Activated T-helper 2 cell treated with anti-CD3 and anti-CD28 coated beads, Interferon-gamma antibody, Interleukin-2, Interleukin-4, amounts not matched to agents 10 μg/mL and 5 μg/mL and 100 μg/mL, durations not matched to agents 14 hours and 24 hours and 36 hours (primary cell): ENCODE data around the gene TMEM218. TPM values are rescaled to one million over a fixed set of nuclear protein-coding genes. Genes with fewer than 3 reads are reported as not detected.
"Not testable (repeated sequence)": the region's sequence is repeated elsewhere in the genome, so short reads cannot be mapped to it uniquely, and the experiment has no call there.

Source experiments
- DNase-seq: peaks from one replicate; pipeline ENCODE4 v3.0.0; 2021; ENCODE audit warnings: low spot score
- H3K27ac Mint-ChIP-seq: one replicate; pipeline ENCODE4 v1.8.0; 2021; ENCODE audit warnings: mixed read lengths
- H3K27me3 Mint-ChIP-seq: one replicate; pipeline ENCODE4 v1.8.0; 2021; ENCODE audit warnings: low read depth, mixed read lengths
- H3K36me3 Mint-ChIP-seq: one replicate; pipeline ENCODE4 v1.8.0; 2021; ENCODE audit warnings: low read depth, mixed read lengths
- H3K4me1 Mint-ChIP-seq: one replicate; pipeline ENCODE4 v1.8.0; 2021; ENCODE audit warnings: low read depth, mixed read lengths
- H3K4me3 Mint-ChIP-seq: one replicate; pipeline ENCODE4 v1.8.0; 2021; ENCODE audit warnings: low read depth, mild to moderate bottlenecking, moderate library complexity, mixed read lengths
- H3K9me3 Mint-ChIP-seq: one replicate; pipeline ENCODE4 v1.8.0; 2021; ENCODE audit warnings: mixed read lengths
- intact Hi-C: fragments of 100-400 bp; cut with micrococcal nuclease; formaldehyde crosslinking; loops from one replicate; pipeline ENCODE4 v1.15.1; 2023
- total RNA-seq: library from RNA; stranded (reverse); gene quantifications from 2 replicates; pipeline ENCODE4 v1.2.3, GENCODE V29; 2022

The TMEM218 gene
- total RNA-seq, 1 donor from 2014 or later, result 18.1 TPM

GRCh38 chr11:125063429-125064043, 47.9 kb downstream of the TMEM218 start:
- H3K4me1 Mint-ChIP-seq, result peaks cover 7% of the 10 kb centered on the region
- H3K4me3 Mint-ChIP-seq, result peak overlapping the region; percentile 30
- no peaks in the 10 kb centered on the region for H3K9me3 Mint-ChIP-seq
- H3K36me3 Mint-ChIP-seq, result no peaks in the 10 kb centered on the region
- no peak for DNase-seq
- intact Hi-C loops, result loop anchor here (5.0 kb wide), 1 partner anchor 49 kb away; the partner anchor contains the start of gene TMEM218
- H3K27ac Mint-ChIP-seq, result no peak overlapping the region
- peaks cover 43% of the 10 kb centered on the region for H3K27me3 Mint-ChIP-seq

- Mint-ChIP-seq H3K4me3 (peak within 1 kb of the TSS; percentile 78), H3K27ac (peak within 1 kb of the TSS; percentile 45), H3K9me3 (no peaks in the 10 kb centered on the region), H3K36me3 (no peaks in the 10 kb centered on the region), H3K4me1 (peaks cover 7% of the 10 kb centered on the region), H3K27me3 (peaks cover 43% of the 10 kb centered on the region)
- intact Hi-C loops, result loop anchor here (5.0 kb wide), 1 partner anchor 49 kb away; the partner anchor contains the start of gene TMEM218
- DNase-seq, result peak; percentile 40
These were observed 48.4 kb downstream of the TMEM218 start, which contains the start of gene SLC37A2 for GRCh38 chr11:125062931-125063428. TSS of gene SLC37A2 (plus strand) at chr11:125063305. CDS start at chr11:125063368, 63 bp downstream.

- Mint-ChIP-seq H3K9me3 (no peaks in the 10 kb centered on the region), H3K4me1 (peaks cover 7% of the 10 kb centered on the region), H3K4me3 (peak overlapping the region; percentile 78), H3K27ac (peak overlapping the region; percentile 45), H3K36me3 (no peaks in the 10 kb centered on the region), H3K27me3 (peaks cover 40% of the 10 kb centered on the region)
- DNase-seq, result no peak
- intact Hi-C loops, result loop anchor here (5.0 kb wide), 1 partner anchor 50 kb away; the partner anchor contains the start of gene TMEM218
These were observed 49.1 kb downstream of the TMEM218 start for GRCh38 chr11:125062218-125062930.

GRCh38 chr11:125061281-125061680, 50.1 kb downstream of the TMEM218 start:
- Mint-ChIP-seq H3K27ac (no peak overlapping the region), H3K4me1 (peaks cover 7% of the 10 kb centered on the region), H3K27me3 (peaks cover 39% of the 10 kb centered on the region), H3K4me3 (no peak overlapping the region), H3K9me3 (no peaks in the 10 kb centered on the region), H3K36me3 (no peaks in the 10 kb centered on the region)
- intact Hi-C loops, result loop anchor here (5.0 kb wide), 1 partner anchor 51 kb away; the partner anchor contains the start of gene TMEM218
- no peak for DNase-seq

- H3K4me1 Mint-ChIP-seq, result peaks cover 7% of the 10 kb centered on the region
- no peaks in the 10 kb centered on the region for H3K9me3 Mint-ChIP-seq
- H3K4me3 Mint-ChIP-seq, result no peak overlapping the region
- no peak overlapping the region for H3K27ac Mint-ChIP-seq
- no peak for DNase-seq
- H3K27me3 Mint-ChIP-seq, result peaks cover 10% of the 10 kb centered on the region
- peaks cover under 1% of the 10 kb centered on the region for H3K36me3 Mint-ChIP-seq
- intact Hi-C loops, result no loop called here
These were observed 53.8 kb downstream of the TMEM218 start for GRCh38 chr11:125057693-125058016.

GRCh38 chr11:125056931-125057692, 54.3 kb downstream of the TMEM218 start:
- intact Hi-C loops, result no loop called here
- no peak overlapping the region for H3K4me3 Mint-ChIP-seq
- H3K9me3 Mint-ChIP-seq, result no peaks in the 10 kb centered on the region
- H3K27me3 Mint-ChIP-seq, result peaks cover 6% of the 10 kb centered on the region
- peaks cover 4% of the 10 kb centered on the region for H3K36me3 Mint-ChIP-seq
- no peak for DNase-seq
- no peak overlapping the region for H3K27ac Mint-ChIP-seq
- peaks cover 7% of the 10 kb centered on the region for H3K4me1 Mint-ChIP-seq

- H3K27ac Mint-ChIP-seq, H3K36me3 Mint-ChIP-seq, H3K9me3 Mint-ChIP-seq, H3K4me3 Mint-ChIP-seq, H3K4me1 Mint-ChIP-seq, H3K27me3 Mint-ChIP-seq, DNase-seq, intact Hi-C loops: not testable (repeated sequence)
These were observed 55.3 kb downstream of the TMEM218 start for GRCh38 chr11:125056111-125056510.

GRCh38 chr11:125055107-125055715, 56.2 kb downstream of the TMEM218 start:
- Mint-ChIP-seq H3K4me3 (no peak overlapping the region), H3K4me1 (peaks cover 3% of the 10 kb centered on the region), H3K9me3 (no peaks in the 10 kb centered on the region), H3K27me3 (peaks cover 2% of the 10 kb centered on the region), H3K27ac (no peak overlapping the region), H3K36me3 (peaks cover 4% of the 10 kb centered on the region)
- intact Hi-C loops, result no loop called here
- DNase-seq, result no peak

- no peak for DNase-seq
- intact Hi-C loops, result no loop called here
- Mint-ChIP-seq H3K27ac (no peak overlapping the region), H3K4me3 (no peak overlapping the region), H3K9me3 (no peaks in the 10 kb centered on the region), H3K4me1 (peaks cover 3% of the 10 kb centered on the region), H3K36me3 (peaks cover 4% of the 10 kb centered on the region), H3K27me3 (no peaks in the 10 kb centered on the region)
These were observed 58.3 kb downstream of the TMEM218 start for GRCh38 chr11:125053167-125053566.

- Mint-ChIP-seq H3K36me3 (peaks cover 4% of the 10 kb centered on the region), H3K27me3 (no peaks in the 10 kb centered on the region), H3K4me1 (peaks cover 3% of the 10 kb centered on the region), H3K27ac (no peak overlapping the region), H3K9me3 (no peaks in the 10 kb centered on the region), H3K4me3 (no peak overlapping the region)
- intact Hi-C loops, result no loop called here
- DNase-seq, result no peak
These were observed 59.4 kb downstream of the TMEM218 start for GRCh38 chr11:125052047-125052446.

- H3K27me3 Mint-ChIP-seq, result no peaks in the 10 kb centered on the region
- no peak for DNase-seq
- no peaks in the 10 kb centered on the region for H3K9me3 Mint-ChIP-seq
- H3K4me3 Mint-ChIP-seq, result no peak overlapping the region
- H3K4me1 Mint-ChIP-seq, result peaks cover 3% of the 10 kb centered on the region
- peaks cover 4% of the 10 kb centered on the region for H3K36me3 Mint-ChIP-seq
- no peak overlapping the region for H3K27ac Mint-ChIP-seq
- intact Hi-C loops, result no loop called here
These were observed 62.1 kb downstream of the TMEM218 start for GRCh38 chr11:125049164-125049792.
